GM18508 (cell line): ENCODE results near the gene NUDT3.
"Not testable (repeated sequence)": the region's sequence is repeated elsewhere in the genome, so short reads cannot be mapped to it uniquely, and the experiment has no call there.

Experiments
- ATAC-seq: cut with Tn5 transposase; IDR thresholded peaks from one replicate; pipeline ENCODE4 v1.9.1; 2021; ENCODE audit warnings: moderate number of reproducible peaks; ENCODE audit not compliant: insufficient read depth, unreplicated experiment

Gene NUDT3

GRCh38 chr6:34373511-34373910 lies 19.0 kb downstream of the NUDT3 start:
- ATAC-seq, result no peak

- ATAC-seq, result not testable (repeated sequence)
Measured at GRCh38 chr6:34371865-34372264, 20.6 kb downstream of the NUDT3 start.

GRCh38 chr6:34370361-34370760 lies 22.1 kb downstream of the NUDT3 start:
- ATAC-seq, result no peak

- ATAC-seq, result no peak
Measured at GRCh38 chr6:34369385-34369784, 23.1 kb downstream of the NUDT3 start.

GRCh38 chr6:34366639-34366921 lies 25.9 kb downstream of the NUDT3 start:
- no peak for ATAC-seq

GRCh38 chr6:34365781-34366638 lies 26.5 kb downstream of the NUDT3 start:
- not testable (repeated sequence) for ATAC-seq

GRCh38 chr6:34363681-34364075 lies 28.8 kb downstream of the NUDT3 start:
- not testable (repeated sequence) for ATAC-seq

- ATAC-seq, result no peak
Measured at GRCh38 chr6:34362909-34363680, 29.4 kb downstream of the NUDT3 start.

- ATAC-seq, result no peak
Measured at GRCh38 chr6:34362176-34362575, 30.3 kb downstream of the NUDT3 start.

- ATAC-seq, result no peak
Measured at GRCh38 chr6:34360556-34360955, 31.9 kb downstream of the NUDT3 start.

GRCh38 chr6:34359418-34360158 lies 32.9 kb downstream of the NUDT3 start:
- ATAC-seq, result no peak

- ATAC-seq, result no peak
Measured at GRCh38 chr6:34358389-34358905, 34.0 kb downstream of the NUDT3 start.

- no peak for ATAC-seq
Measured at GRCh38 chr6:34357937-34358336, 34.5 kb downstream of the NUDT3 start.

GRCh38 chr6:34355889-34356288 lies 36.6 kb downstream of the NUDT3 start:
- no peak for ATAC-seq

GRCh38 chr6:34354230-34354629 lies 38.2 kb downstream of the NUDT3 start:
- not testable (repeated sequence) for ATAC-seq

GRCh38 chr6:34353530-34353929 lies 38.9 kb downstream of the NUDT3 start:
- not testable (repeated sequence) for ATAC-seq

GRCh38 chr6:34352305-34352937 lies 40.0 kb downstream of the NUDT3 start:
- no peak for ATAC-seq

- ATAC-seq, result no peak
Measured at GRCh38 chr6:34350934-34351217, 41.6 kb downstream of the NUDT3 start.

GRCh38 chr6:34350137-34350933 lies 42.1 kb downstream of the NUDT3 start:
- no peak for ATAC-seq

- no peak for ATAC-seq
Measured at GRCh38 chr6:34349211-34349610, 43.3 kb downstream of the NUDT3 start.
